Prostate gland (tissue), 2 donors: Measurements from ENCODE around the gene SLC2A8.

Experiments used
- CTCF ChIP-seq, 4 experiments: fragments of 200-600 bp in 2 of 4; fragments of 450-650 bp in 2 of 4; sonication (generic) in 2 of 4; IDR thresholded peaks; 1 replicate in 3 of 4; 2 replicates in 1 of 4; pipeline ENCODE4 v1.5.1; 2016 to 2019; ENCODE audit warnings: antibody characterized with exemption in 4 of 4, mild to moderate bottlenecking in 2 of 4, moderate library complexity in 2 of 4
- POLR2A ChIP-seq: fragments of 450-650 bp; IDR thresholded peaks from one replicate; pipeline ENCODE4 v1.6.1; 2016; ENCODE audit warnings: antibody characterized with exemption, mild to moderate bottlenecking
- POLR2AphosphoS5 ChIP-seq: sonication (generic); formaldehyde crosslinking; IDR thresholded peaks from one replicate; pipeline ENCODE4 v1.6.1; 2017; ENCODE audit warnings: antibody characterized with exemption

- no peak for TF ChIP-seq CTCF (IDR thresholded peaks at IDR 0.05)
- TF ChIP-seq POLR2A: no peak
- TF ChIP-seq POLR2AphosphoS5: no peak
Measured at GRCh38 chr9:127370147-127370579, 26.8 kb upstream of the SLC2A8 start.
